HL-60 (cell line): ENCODE data around the gene FANCC.

ENCODE experiments used
- GABPA ChIP-seq: IDR thresholded peaks from 2 replicates; pipeline ENCODE4 v1.6.1; 2012; ENCODE audit warnings: low read depth
- POLR2AphosphoS5 ChIP-seq: IDR thresholded peaks from 2 replicates; pipeline ENCODE4 v1.6.1; 2012; ENCODE audit warnings: low read depth
- TF ChIP-seq, protein P1 (sequence below): IDR thresholded peaks from 2 replicates; pipeline ENCODE4 v1.6.1; 2012; ENCODE audit warnings: low read depth; ENCODE audit not compliant: insufficient replicate concordance
- TF ChIP-seq, protein P2 (sequence below): IDR thresholded peaks from one replicate; pipeline ENCODE4 v1.5.1; 2011; ENCODE audit warnings: low read length, control low read depth, inconsistent platforms; ENCODE audit not compliant: insufficient read depth

DNA sequence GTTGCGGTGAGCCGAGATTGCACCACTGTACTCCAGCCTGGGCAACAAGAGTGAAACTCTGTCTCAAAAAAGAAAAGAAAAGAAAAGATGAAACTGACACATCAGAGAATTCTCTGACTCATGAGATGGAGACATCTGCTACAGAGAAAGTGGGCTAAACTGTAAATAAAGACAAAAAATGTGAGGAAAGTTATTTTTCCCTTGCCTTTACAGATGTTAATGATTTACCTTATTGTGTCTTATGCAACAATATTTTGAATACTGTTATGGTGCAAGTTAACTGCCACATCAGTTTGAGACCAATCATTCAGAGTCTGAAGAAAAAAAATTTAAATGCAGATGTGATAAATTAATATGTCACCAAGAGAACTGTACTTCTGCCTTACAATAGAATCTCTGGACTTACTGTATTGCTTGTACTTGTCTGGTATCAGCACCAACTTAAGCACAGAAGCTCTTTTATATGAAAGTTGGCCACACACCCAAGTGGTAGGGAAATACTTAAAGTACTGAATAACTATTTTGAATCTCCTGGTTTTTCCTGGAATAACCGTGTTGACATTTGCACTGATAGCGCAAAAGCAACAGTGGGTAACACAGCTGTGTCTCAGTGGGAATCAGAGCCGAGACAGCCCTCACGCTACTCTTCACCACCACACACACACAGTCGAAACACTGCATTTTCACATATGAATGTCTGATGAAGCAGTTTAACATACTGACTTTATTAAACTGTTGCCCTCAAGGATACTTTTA is 169.9 kb downstream of the FANCC start:
- TF ChIP-seq, protein P1, sequence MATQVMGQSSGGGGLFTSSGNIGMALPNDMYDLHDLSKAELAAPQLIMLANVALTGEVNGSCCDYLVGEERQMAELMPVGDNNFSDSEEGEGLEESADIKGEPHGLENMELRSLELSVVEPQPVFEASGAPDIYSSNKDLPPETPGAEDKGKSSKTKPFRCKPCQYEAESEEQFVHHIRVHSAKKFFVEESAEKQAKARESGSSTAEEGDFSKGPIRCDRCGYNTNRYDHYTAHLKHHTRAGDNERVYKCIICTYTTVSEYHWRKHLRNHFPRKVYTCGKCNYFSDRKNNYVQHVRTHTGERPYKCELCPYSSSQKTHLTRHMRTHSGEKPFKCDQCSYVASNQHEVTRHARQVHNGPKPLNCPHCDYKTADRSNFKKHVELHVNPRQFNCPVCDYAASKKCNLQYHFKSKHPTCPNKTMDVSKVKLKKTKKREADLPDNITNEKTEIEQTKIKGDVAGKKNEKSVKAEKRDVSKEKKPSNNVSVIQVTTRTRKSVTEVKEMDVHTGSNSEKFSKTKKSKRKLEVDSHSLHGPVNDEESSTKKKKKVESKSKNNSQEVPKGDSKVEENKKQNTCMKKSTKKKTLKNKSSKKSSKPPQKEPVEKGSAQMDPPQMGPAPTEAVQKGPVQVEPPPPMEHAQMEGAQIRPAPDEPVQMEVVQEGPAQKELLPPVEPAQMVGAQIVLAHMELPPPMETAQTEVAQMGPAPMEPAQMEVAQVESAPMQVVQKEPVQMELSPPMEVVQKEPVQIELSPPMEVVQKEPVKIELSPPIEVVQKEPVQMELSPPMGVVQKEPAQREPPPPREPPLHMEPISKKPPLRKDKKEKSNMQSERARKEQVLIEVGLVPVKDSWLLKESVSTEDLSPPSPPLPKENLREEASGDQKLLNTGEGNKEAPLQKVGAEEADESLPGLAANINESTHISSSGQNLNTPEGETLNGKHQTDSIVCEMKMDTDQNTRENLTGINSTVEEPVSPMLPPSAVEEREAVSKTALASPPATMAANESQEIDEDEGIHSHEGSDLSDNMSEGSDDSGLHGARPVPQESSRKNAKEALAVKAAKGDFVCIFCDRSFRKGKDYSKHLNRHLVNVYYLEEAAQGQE = no peak
- TF ChIP-seq GABPA (no peak), POLR2AphosphoS5 (no peak)
- TF ChIP-seq, protein P2, sequence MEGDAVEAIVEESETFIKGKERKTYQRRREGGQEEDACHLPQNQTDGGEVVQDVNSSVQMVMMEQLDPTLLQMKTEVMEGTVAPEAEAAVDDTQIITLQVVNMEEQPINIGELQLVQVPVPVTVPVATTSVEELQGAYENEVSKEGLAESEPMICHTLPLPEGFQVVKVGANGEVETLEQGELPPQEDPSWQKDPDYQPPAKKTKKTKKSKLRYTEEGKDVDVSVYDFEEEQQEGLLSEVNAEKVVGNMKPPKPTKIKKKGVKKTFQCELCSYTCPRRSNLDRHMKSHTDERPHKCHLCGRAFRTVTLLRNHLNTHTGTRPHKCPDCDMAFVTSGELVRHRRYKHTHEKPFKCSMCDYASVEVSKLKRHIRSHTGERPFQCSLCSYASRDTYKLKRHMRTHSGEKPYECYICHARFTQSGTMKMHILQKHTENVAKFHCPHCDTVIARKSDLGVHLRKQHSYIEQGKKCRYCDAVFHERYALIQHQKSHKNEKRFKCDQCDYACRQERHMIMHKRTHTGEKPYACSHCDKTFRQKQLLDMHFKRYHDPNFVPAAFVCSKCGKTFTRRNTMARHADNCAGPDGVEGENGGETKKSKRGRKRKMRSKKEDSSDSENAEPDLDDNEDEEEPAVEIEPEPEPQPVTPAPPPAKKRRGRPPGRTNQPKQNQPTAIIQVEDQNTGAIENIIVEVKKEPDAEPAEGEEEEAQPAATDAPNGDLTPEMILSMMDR = no peak
